PC-9 (cell line): ENCODE results near the gene ITLN1.

Source experiments
- EZH2 ChIP-seq: fragments of 200-600 bp; sonication (generic); IDR thresholded peaks from 2 replicates; pipeline ENCODE4 v1.8.0; 2017; ENCODE audit warnings: antibody characterized with exemption, low read depth
- TF ChIP-seq, protein P1 (sequence below): fragments of 200-600 bp; sonication (generic); conservative IDR thresholded peaks from 2 replicates; pipeline ENCODE4 v1.6.1; 2017; ENCODE audit warnings: mixed run types, antibody characterized with exemption, mild to moderate bottlenecking, moderate library complexity

GRCh38 chr1:160839746-160840145 is 45.2 kb downstream of the ITLN1 start:
- TF ChIP-seq, protein P1, sequence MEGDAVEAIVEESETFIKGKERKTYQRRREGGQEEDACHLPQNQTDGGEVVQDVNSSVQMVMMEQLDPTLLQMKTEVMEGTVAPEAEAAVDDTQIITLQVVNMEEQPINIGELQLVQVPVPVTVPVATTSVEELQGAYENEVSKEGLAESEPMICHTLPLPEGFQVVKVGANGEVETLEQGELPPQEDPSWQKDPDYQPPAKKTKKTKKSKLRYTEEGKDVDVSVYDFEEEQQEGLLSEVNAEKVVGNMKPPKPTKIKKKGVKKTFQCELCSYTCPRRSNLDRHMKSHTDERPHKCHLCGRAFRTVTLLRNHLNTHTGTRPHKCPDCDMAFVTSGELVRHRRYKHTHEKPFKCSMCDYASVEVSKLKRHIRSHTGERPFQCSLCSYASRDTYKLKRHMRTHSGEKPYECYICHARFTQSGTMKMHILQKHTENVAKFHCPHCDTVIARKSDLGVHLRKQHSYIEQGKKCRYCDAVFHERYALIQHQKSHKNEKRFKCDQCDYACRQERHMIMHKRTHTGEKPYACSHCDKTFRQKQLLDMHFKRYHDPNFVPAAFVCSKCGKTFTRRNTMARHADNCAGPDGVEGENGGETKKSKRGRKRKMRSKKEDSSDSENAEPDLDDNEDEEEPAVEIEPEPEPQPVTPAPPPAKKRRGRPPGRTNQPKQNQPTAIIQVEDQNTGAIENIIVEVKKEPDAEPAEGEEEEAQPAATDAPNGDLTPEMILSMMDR = no peak
- no peak for TF ChIP-seq EZH2
